Retina (tissue), 1 donor: Measurements from ENCODE around the gene ACAA1.

Experiments used
- DNase-seq: peaks from one replicate; pipeline ENCODE4 v3.0.0-alpha.2; 2016

The ACAA1 gene

GRCh38 chr3:38133557-38134405 lies 3.1 kb downstream of the ACAA1 start:
- DNase-seq, result no peak

GRCh38 chr3:38133209-38133556 lies 3.7 kb downstream of the ACAA1 start:
- DNase-seq, result no peak

- DNase-seq, result no peak
Observed at GRCh38 chr3:38131621-38132369, 5.1 kb downstream of the ACAA1 start.

- no peak for DNase-seq
Observed at GRCh38 chr3:38130631-38131065, 6.3 kb downstream of the ACAA1 start.

- DNase-seq, result no peak
Observed at GRCh38 chr3:38129058-38129457, 7.9 kb downstream of the ACAA1 start.

- no peak for DNase-seq
Observed at GRCh38 chr3:38128303-38128655, 8.6 kb downstream of the ACAA1 start.

GRCh38 chr3:38127611-38128302 lies 9.2 kb downstream of the ACAA1 start:
- no peak for DNase-seq

GRCh38 chr3:38126121-38126892 lies 10.6 kb downstream of the ACAA1 start:
- no peak for DNase-seq

- DNase-seq, result no peak
Observed at GRCh38 chr3:38125305-38126120, 11.4 kb downstream of the ACAA1 start.

- no peak for DNase-seq
Observed at GRCh38 chr3:38124324-38125122, 12.4 kb downstream of the ACAA1 start.

GRCh38 chr3:38122712-38123290 lies 14.1 kb downstream of the ACAA1 start:
- DNase-seq, result no peak

- DNase-seq, result no peak
Observed at GRCh38 chr3:38121832-38122461, 15.0 kb downstream of the ACAA1 start.

- no peak for DNase-seq
Observed at GRCh38 chr3:38121451-38121831, 15.5 kb downstream of the ACAA1 start.

- no peak for DNase-seq
Observed at GRCh38 chr3:38120693-38121450, 16.1 kb downstream of the ACAA1 start.

- no peak for DNase-seq
Observed at GRCh38 chr3:38119821-38120692, 16.9 kb downstream of the ACAA1 start.

- no peak for DNase-seq
Observed at GRCh38 chr3:38119248-38119544, 17.7 kb downstream of the ACAA1 start.

GRCh38 chr3:38118421-38119247 lies 18.3 kb downstream of the ACAA1 start:
- DNase-seq, result no peak
